HEK293 (cell line): Measurements from ENCODE around the gene FAM120C.

ENCODE experiments used
- AEBP2 ChIP-seq: fragments of 450-650 bp; formaldehyde crosslinking; IDR thresholded peaks from 2 replicates; pipeline ENCODE4 v1.5.1; 2016; ENCODE audit warnings: missing biosample characterization, missing genetic modification characterization, borderline replicate concordance
- ATF2 ChIP-seq: fragments of 450-650 bp; formaldehyde crosslinking; IDR thresholded peaks from 2 replicates; pipeline ENCODE4 v1.5.1; 2016; ENCODE audit warnings: missing biosample characterization, missing genetic modification characterization, low read depth
- FEZF1 ChIP-seq: fragments of 450-650 bp; formaldehyde crosslinking; IDR thresholded peaks from 2 replicates; pipeline ENCODE4 v1.5.1; 2016; ENCODE audit warnings: missing biosample characterization, missing genetic modification characterization
- GLI4 ChIP-seq: fragments of 450-650 bp; formaldehyde crosslinking; IDR thresholded peaks from 2 replicates; pipeline ENCODE4 v1.5.1; 2016; ENCODE audit warnings: missing biosample characterization, missing genetic modification characterization
- GLIS1 ChIP-seq: fragments of 450-650 bp; formaldehyde crosslinking; IDR thresholded peaks from 2 replicates; pipeline ENCODE4 v1.5.1; 2016; ENCODE audit warnings: missing biosample characterization, missing genetic modification characterization
- KLF1 ChIP-seq: fragments of 450-650 bp; formaldehyde crosslinking; IDR thresholded peaks from 2 replicates; pipeline ENCODE4 v1.5.1; 2016; ENCODE audit warnings: missing biosample characterization, missing genetic modification characterization
- KLF8 ChIP-seq: fragments of 450-650 bp; formaldehyde crosslinking; IDR thresholded peaks from 2 replicates; pipeline ENCODE4 v1.5.1; 2016; ENCODE audit warnings: missing biosample characterization, missing genetic modification characterization
- MEIS1 ChIP-seq: sonication (generic); formaldehyde crosslinking; IDR thresholded peaks from 2 replicates; pipeline ENCODE4 v1.8.1; 2022; ENCODE audit warnings: missing genetic modification reagents, mild to moderate bottlenecking, borderline replicate concordance
- PRDM10 ChIP-seq: fragments of 450-650 bp; formaldehyde crosslinking; IDR thresholded peaks from 2 replicates; pipeline ENCODE4 v1.5.1; 2016; ENCODE audit warnings: missing biosample characterization, missing genetic modification characterization
- REPIN1 ChIP-seq: fragments of 450-650 bp; formaldehyde crosslinking; IDR thresholded peaks from 2 replicates; pipeline ENCODE4 v1.5.1; 2017; ENCODE audit warnings: missing biosample characterization, missing genetic modification characterization, low read depth
- ZBTB26 ChIP-seq: fragments of 450-650 bp; formaldehyde crosslinking; optimal IDR thresholded peaks from 2 replicates; pipeline ENCODE3; 2016; ENCODE audit warnings: missing biosample characterization, mild to moderate bottlenecking, missing genetic modification characterization
- ZBTB7A ChIP-seq: fragments of 450-650 bp; formaldehyde crosslinking; IDR thresholded peaks from 2 replicates; pipeline ENCODE4 v1.5.1; 2016; ENCODE audit warnings: low read depth, missing biosample characterization, missing genetic modification characterization
- ZBTB8A ChIP-seq: fragments of 450-650 bp; formaldehyde crosslinking; IDR thresholded peaks from 2 replicates; pipeline ENCODE4 v1.5.1; 2016; ENCODE audit warnings: missing biosample characterization, missing genetic modification characterization
- ZFP69B ChIP-seq: fragments of 450-650 bp; formaldehyde crosslinking; IDR thresholded peaks from 2 replicates; pipeline ENCODE4 v1.5.1; 2016; ENCODE audit warnings: missing biosample characterization, missing genetic modification characterization
- ZNF18 ChIP-seq: fragments of 450-650 bp; formaldehyde crosslinking; IDR thresholded peaks from 2 replicates; pipeline ENCODE4 v1.5.1; 2016; ENCODE audit warnings: missing biosample characterization, missing genetic modification characterization
- ZNF266 ChIP-seq: fragments of 450-650 bp; formaldehyde crosslinking; IDR thresholded peaks from 2 replicates; pipeline ENCODE4 v1.5.1; 2016; ENCODE audit warnings: missing biosample characterization, missing genetic modification characterization, low read depth
- ZNF335 ChIP-seq: fragments of 450-650 bp; formaldehyde crosslinking; conservative IDR thresholded peaks from 2 replicates; pipeline ENCODE4 v1.5.1; 2016; ENCODE audit warnings: missing biosample characterization, missing genetic modification characterization
- ZNF394 ChIP-seq: fragments of 450-650 bp; formaldehyde crosslinking; IDR thresholded peaks from 2 replicates; pipeline ENCODE4 v1.5.1; 2016; ENCODE audit warnings: missing biosample characterization, missing genetic modification characterization, mild to moderate bottlenecking, moderate library complexity, borderline replicate concordance
- ZNF488 ChIP-seq: fragments of 450-650 bp; formaldehyde crosslinking; IDR thresholded peaks from 2 replicates; pipeline ENCODE4 v1.5.1; 2016; ENCODE audit warnings: missing biosample characterization, missing genetic modification characterization
- ZNF510 ChIP-seq: fragments of 450-650 bp; formaldehyde crosslinking; IDR thresholded peaks from 2 replicates; pipeline ENCODE4 v1.5.1; 2018; ENCODE audit warnings: mild to moderate bottlenecking, missing genetic modification characterization, missing biosample characterization; ENCODE audit not compliant: insufficient replicate concordance
- ZNF529 ChIP-seq: fragments of 450-650 bp; formaldehyde crosslinking; IDR thresholded peaks from 2 replicates; pipeline ENCODE4 v1.5.1; 2017; ENCODE audit warnings: missing genetic modification characterization, missing biosample characterization; ENCODE audit not compliant: insufficient replicate concordance
- ZNF549 ChIP-seq: fragments of 450-650 bp; IDR thresholded peaks from 2 replicates; pipeline ENCODE4 v1.5.1; 2018; ENCODE audit warnings: missing biosample characterization, missing genetic modification characterization, mild to moderate bottlenecking, inconsistent platforms, moderate library complexity
- ZNF555 ChIP-seq: fragments of 450-650 bp; formaldehyde crosslinking; conservative IDR thresholded peaks from 2 replicates; pipeline ENCODE4 v1.5.1; 2017; ENCODE audit warnings: missing biosample characterization, mild to moderate bottlenecking, missing genetic modification characterization, inconsistent platforms
- ZNF596 ChIP-seq: fragments of 450-650 bp; IDR thresholded peaks from 2 replicates; pipeline ENCODE4 v1.5.0; 2018; ENCODE audit warnings: missing biosample characterization, mild to moderate bottlenecking, missing genetic modification characterization, moderate library complexity
- ZNF626 ChIP-seq: fragments of 450-650 bp; sonication (Bioruptor Pico); formaldehyde crosslinking; IDR thresholded peaks from 2 replicates; pipeline ENCODE4 v1.5.1; 2018; ENCODE audit warnings: missing biosample characterization, missing genetic modification characterization, inconsistent platforms
- ZNF791 ChIP-seq: fragments of 450-650 bp; formaldehyde crosslinking; IDR thresholded peaks from 2 replicates; pipeline ENCODE4 v1.5.1; 2016; ENCODE audit warnings: missing biosample characterization, missing genetic modification characterization
- ZNF837 ChIP-seq: fragments of 450-650 bp; formaldehyde crosslinking; IDR thresholded peaks from 2 replicates; pipeline ENCODE4 v1.5.1; 2016; ENCODE audit warnings: missing biosample characterization, missing genetic modification characterization
- ZSCAN18 ChIP-seq: fragments of 450-650 bp; formaldehyde crosslinking; IDR thresholded peaks from 2 replicates; pipeline ENCODE4 v1.5.1; 2016; ENCODE audit warnings: missing biosample characterization, missing genetic modification characterization

The FAM120C gene

GRCh38 chrX:54182864-54183613 lies at the start of gene FAM120C (continued):
- TF ChIP-seq ZNF791 (tag by site-specific recombination) = no peak
- no peak for TF ChIP-seq ZNF529 (tag by site-specific recombination)
- TF ChIP-seq ZNF510 = no peak
- TF ChIP-seq ZSCAN18 (tag by site-specific recombination) = no peak
- TF ChIP-seq ZNF394 (tag by site-specific recombination) = no peak; the same call in 1 of the 2 replicates
- no peak for TF ChIP-seq ZFP69B (tag by site-specific recombination)
- no peak; the same call in none of the 2 replicates for TF ChIP-seq ZNF335 (tag by site-specific recombination)
- TF ChIP-seq KLF1 (tag by site-specific recombination) = no peak
- TF ChIP-seq ZBTB7A (tag by site-specific recombination) = no peak
- peak; percentile 75 for TF ChIP-seq GLIS1 (tag by site-specific recombination)
- TF ChIP-seq GLI4 (tag by site-specific recombination) = no peak
- no peak for TF ChIP-seq FEZF1
- no peak for TF ChIP-seq AEBP2
- TF ChIP-seq ATF2 = no peak
- TF ChIP-seq ZNF596 = no peak
- TF ChIP-seq PRDM10 = peak; percentile 97
- TF ChIP-seq REPIN1 (tag by site-specific recombination) = no peak
- no peak for TF ChIP-seq ZNF549
- no peak for TF ChIP-seq ZBTB8A
- peak; percentile 86 for TF ChIP-seq ZBTB26 (tag by site-specific recombination)
- TF ChIP-seq ZNF837 = no peak
- TF ChIP-seq MEIS1 (CRISPR knock-in tag) = no peak
- no peak for TF ChIP-seq ZNF488 (tag by site-specific recombination)
- TF ChIP-seq ZNF555 (tag by site-specific recombination) = no peak
- peak; percentile 52; the same call in 1 of the 2 replicates for TF ChIP-seq KLF8 (tag by site-specific recombination)
- no peak for TF ChIP-seq ZNF18
- no peak for TF ChIP-seq ZNF626 (tag by site-specific recombination)
- TF ChIP-seq ZNF266 = no peak
